ENCODE results near the gene GPR157. TPM values are rescaled to one million over a fixed set of nuclear protein-coding genes. Genes with fewer than 3 reads are reported as not detected.
A peak's percentile ranks its signal among the peaks of the same experiment; 100 is the strongest.

GPR157 gene
- total and polyA plus RNA-seq, 2 donors (not counting 1 experiment from before 2014, with no cell fraction given): 2.0 to 21.2 TPM

DNA sequence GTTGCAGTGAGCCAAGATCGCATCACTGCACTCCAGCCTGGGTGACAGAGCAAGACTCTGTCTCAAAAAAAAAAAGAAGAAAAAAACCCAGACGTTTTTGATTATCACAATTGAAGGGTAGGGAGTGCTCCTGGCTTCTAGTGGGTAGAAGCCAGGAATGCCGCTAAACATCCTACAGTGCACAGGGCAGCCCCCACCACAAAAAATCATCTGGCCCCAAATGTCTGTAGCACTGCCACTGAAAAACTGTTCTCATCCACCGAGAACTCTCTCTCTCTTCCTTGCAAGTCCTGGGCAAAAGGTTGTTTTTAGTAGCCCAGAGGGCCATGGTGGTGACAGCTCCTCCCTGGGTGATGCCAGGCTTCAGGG is 35.6 kb upstream of the GPR157 start:
- WGBS (ENCODE audit: insufficient coverage): 42% methylated on average over 2 of the region's 4 CpGs
- Histone ChIP-seq H4K20me1 (ENCODE audit: control insufficient read depth, insufficient read depth, low read length, poor library complexity, severe bottlenecking) (no peaks in the 10 kb centered on the region), H3K4me1 (ENCODE audit: control insufficient read depth in 2 of 2, insufficient read depth in 2 of 2, low read length in 2 of 2) (peaks cover 0 to 20% of the 10 kb centered on the region in 2 donors), H3K36me3 (replicated peaks in 1 of 2; ENCODE audit: control extremely low read depth in 1 of 2, control insufficient read depth in 1 of 2, extremely low read depth in 1 of 2, insufficient read depth in 2 of 2, low read length in 1 of 2) (no peaks in the 10 kb centered on the region), H3K9me3 (ENCODE audit: control extremely low read depth in 1 of 3, control insufficient read depth in 2 of 3, insufficient read depth in 1 of 3, low read length in 2 of 3) (peaks cover 0 to 1% (median 0%) of the 10 kb centered on the region in 3 donors), H3K4me2 (replicated peaks; ENCODE audit: low read depth, low read length, poor library complexity, severe bottlenecking) (no peak overlapping the region), H3K79me2 (ENCODE audit: control insufficient read depth, insufficient read depth, low read length) (no peaks in the 10 kb centered on the region), H2AFZ (ENCODE audit: insufficient read depth, low read depth, low read length, poor library complexity, severe bottlenecking) (no peak overlapping the region), H3K27ac (ENCODE audit: low read length in 2 of 2) (no peak overlapping the region), H3K27me3 (replicated peaks in 1 of 4; ENCODE audit: control extremely low read depth in 1 of 4, control insufficient read depth in 3 of 4, insufficient read depth in 4 of 4, low read length in 3 of 4) (no peaks in the 10 kb centered on the region), H3K9ac (ENCODE audit: low read length) (no peak overlapping the region), H3K4me3 (ENCODE audit: control extremely low read depth in 1 of 5, extremely low read depth in 1 of 5, insufficient read depth in 1 of 5, low read depth in 2 of 5, low read length in 4 of 5) (no peak overlapping the region)
- peaks cover 22% of the 10 kb centered on the region for H3K4me1 Mint-ChIP-seq
- CTCF ChIA-PET: interaction anchor here (1.0 to 1.6 kb wide), 4 partner anchors 16 to 53 kb away, joined by 3 to 10 read pairs (median 7); no protein-coding TSS in a partner anchor
- TF ChIP-seq, protein P1, sequence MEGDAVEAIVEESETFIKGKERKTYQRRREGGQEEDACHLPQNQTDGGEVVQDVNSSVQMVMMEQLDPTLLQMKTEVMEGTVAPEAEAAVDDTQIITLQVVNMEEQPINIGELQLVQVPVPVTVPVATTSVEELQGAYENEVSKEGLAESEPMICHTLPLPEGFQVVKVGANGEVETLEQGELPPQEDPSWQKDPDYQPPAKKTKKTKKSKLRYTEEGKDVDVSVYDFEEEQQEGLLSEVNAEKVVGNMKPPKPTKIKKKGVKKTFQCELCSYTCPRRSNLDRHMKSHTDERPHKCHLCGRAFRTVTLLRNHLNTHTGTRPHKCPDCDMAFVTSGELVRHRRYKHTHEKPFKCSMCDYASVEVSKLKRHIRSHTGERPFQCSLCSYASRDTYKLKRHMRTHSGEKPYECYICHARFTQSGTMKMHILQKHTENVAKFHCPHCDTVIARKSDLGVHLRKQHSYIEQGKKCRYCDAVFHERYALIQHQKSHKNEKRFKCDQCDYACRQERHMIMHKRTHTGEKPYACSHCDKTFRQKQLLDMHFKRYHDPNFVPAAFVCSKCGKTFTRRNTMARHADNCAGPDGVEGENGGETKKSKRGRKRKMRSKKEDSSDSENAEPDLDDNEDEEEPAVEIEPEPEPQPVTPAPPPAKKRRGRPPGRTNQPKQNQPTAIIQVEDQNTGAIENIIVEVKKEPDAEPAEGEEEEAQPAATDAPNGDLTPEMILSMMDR (IDR thresholded peaks at IDR 0.05): no peak
- no peak for TF ChIP-seq EZH2 (IDR thresholded peaks at IDR 0.05; ENCODE audit: borderline replicate concordance, insufficient read depth, low read depth, low read length, poor library complexity, severe bottlenecking)
- DNase-seq (no peak), ATAC-seq (ENCODE audit: low read depth) (peak; percentile 19)
- peaks cover 2% of the 10 kb centered on the region for H3K27me3 Mint-ChIP-seq
- POLR2A ChIA-PET: interaction anchor here (1.0 kb wide), 1 partner anchor 128 kb away, joined by 3 read pairs; no protein-coding TSS in a partner anchor
- H3K4me3 Mint-ChIP-seq: peak overlapping the region; percentile 81
- peak overlapping the region; percentile 93 for H3K27ac Mint-ChIP-seq
- no peaks in the 10 kb centered on the region for H3K9me3 Mint-ChIP-seq (ENCODE audit: insufficient read depth)
- intact Hi-C loops (cut with micrococcal nuclease): loop anchor here (1.0 kb wide), 1 partner anchor 32 kb away; no protein-coding TSS in a partner anchor

DNA sequence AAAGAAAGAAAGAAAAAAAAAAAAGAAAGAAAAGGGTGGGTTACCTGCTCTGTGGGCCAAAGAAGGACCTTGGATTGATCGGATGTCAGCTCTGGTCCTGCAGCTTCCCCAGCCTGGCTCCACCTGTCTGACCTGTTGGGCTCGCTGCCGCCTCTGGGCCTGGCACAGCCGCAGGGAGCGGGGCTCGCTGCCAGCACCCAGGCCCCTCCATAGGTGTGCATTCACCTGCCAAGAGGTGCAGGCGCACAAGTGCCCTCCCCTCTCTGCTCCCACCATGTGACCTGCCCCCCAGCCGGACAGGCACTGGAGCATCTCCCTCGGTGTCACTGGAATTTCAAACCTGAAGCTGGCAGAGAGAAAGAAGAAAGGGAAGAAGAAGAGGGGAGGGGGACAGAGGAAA is 33.1 kb upstream of the GPR157 start:
- Histone ChIP-seq H3K9me3 (ENCODE audit: control extremely low read depth in 1 of 3, control insufficient read depth in 2 of 3, insufficient read depth in 1 of 3, low read length in 2 of 3) (no peaks in the 10 kb centered on the region), H3K36me3 (replicated peaks in 1 of 2; ENCODE audit: control extremely low read depth in 1 of 2, control insufficient read depth in 1 of 2, extremely low read depth in 1 of 2, insufficient read depth in 2 of 2, low read length in 1 of 2) (no peaks in the 10 kb centered on the region), H3K9ac (ENCODE audit: low read length) (no peak overlapping the region), H3K27ac (ENCODE audit: low read length in 2 of 2) (no peak overlapping the region), H3K27me3 (replicated peaks in 1 of 4; ENCODE audit: control extremely low read depth in 1 of 4, control insufficient read depth in 3 of 4, insufficient read depth in 4 of 4, low read length in 3 of 4) (no peaks in the 10 kb centered on the region), H3K4me2 (replicated peaks; ENCODE audit: low read depth, low read length, poor library complexity, severe bottlenecking) (no peak overlapping the region), H3K4me1 (ENCODE audit: control insufficient read depth in 2 of 2, insufficient read depth in 2 of 2, low read length in 2 of 2) (peaks cover 0 to 20% of the 10 kb centered on the region in 2 donors), H2AFZ (ENCODE audit: insufficient read depth, low read depth, low read length, poor library complexity, severe bottlenecking) (no peak overlapping the region), H4K20me1 (ENCODE audit: control insufficient read depth, insufficient read depth, low read length, poor library complexity, severe bottlenecking) (no peaks in the 10 kb centered on the region), H3K79me2 (ENCODE audit: control insufficient read depth, insufficient read depth, low read length) (no peaks in the 10 kb centered on the region), H3K4me3 (ENCODE audit: control extremely low read depth in 1 of 5, extremely low read depth in 1 of 5, insufficient read depth in 1 of 5, low read depth in 2 of 5, low read length in 4 of 5) (no peak overlapping the region)
- CTCF ChIA-PET: interaction anchor here (1.5 kb wide), 1 partner anchor 20 kb away, joined by 6 read pairs; no protein-coding TSS in a partner anchor
- POLR2A ChIA-PET: no interaction called here
- Mint-ChIP-seq H3K4me3 (no peak overlapping the region), H3K27me3 (peaks cover 2% of the 10 kb centered on the region), H3K9me3 (ENCODE audit: insufficient read depth) (no peaks in the 10 kb centered on the region), H3K27ac (no peak overlapping the region), H3K4me1 (peaks cover 22% of the 10 kb centered on the region)
- ATAC-seq (ENCODE audit: low read depth) (no peak), DNase-seq (no peak)
- WGBS (ENCODE audit: insufficient coverage): 100% methylated on average over 5 of the region's 9 CpGs
- intact Hi-C loops (cut with micrococcal nuclease): loop anchor here (2.0 kb wide), 1 partner anchor 33 kb away; the partner anchor contains the start of gene GPR157
- no peak for TF ChIP-seq EZH2 (IDR thresholded peaks at IDR 0.05; ENCODE audit: borderline replicate concordance, insufficient read depth, low read depth, low read length, poor library complexity, severe bottlenecking)
- TF ChIP-seq, protein P1 (IDR thresholded peaks at IDR 0.05): no peak

Measured in B cell (primary cell).